Transverse colon (tissue), 4 donors: Measurements from ENCODE around the gene TMEM225.

Source experiments
- POLR2AphosphoS5 ChIP-seq, 3 donors: sonication (generic); formaldehyde crosslinking; IDR thresholded peaks; one replicate each; pipeline ENCODE4 v1.6.1; 2016; ENCODE audit warnings: antibody characterized with exemption in 3 of 3
- TF ChIP-seq, protein P1 (sequence below), 5 experiments: fragments of 200-600 bp in 3 of 5; fragments of 450-650 bp in 2 of 5; sonication (generic) in 3 of 5; IDR thresholded peaks; 1 replicate in 2 of 5; 2 replicates in 3 of 5; pipeline ENCODE4 v1.5.1; 2016 to 2017; ENCODE audit warnings: antibody characterized with exemption in 5 of 5, inconsistent platforms in 3 of 5, mild to moderate bottlenecking in 2 of 5, moderate library complexity in 1 of 5

DNA sequence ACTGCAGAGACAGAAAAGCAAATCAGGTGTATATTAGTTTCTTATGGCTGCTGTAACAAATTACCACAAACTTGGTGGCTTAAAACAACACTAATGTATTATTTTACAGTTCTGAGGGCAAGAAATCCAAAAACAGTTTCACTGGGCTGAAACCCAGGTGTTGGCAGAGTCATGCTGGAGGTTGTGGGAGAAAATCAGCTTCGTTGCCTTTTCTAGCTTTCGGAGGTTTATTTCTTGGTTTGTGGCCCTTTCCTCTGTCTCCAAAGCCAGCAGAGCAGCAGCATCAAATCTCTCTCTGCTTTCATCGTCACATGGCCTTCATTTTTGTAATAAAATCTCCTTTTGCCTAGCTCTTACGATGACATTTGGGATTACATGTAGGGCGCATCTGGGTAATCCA lies 46.3 kb downstream of the TMEM225 start:
- TF ChIP-seq, protein P1, sequence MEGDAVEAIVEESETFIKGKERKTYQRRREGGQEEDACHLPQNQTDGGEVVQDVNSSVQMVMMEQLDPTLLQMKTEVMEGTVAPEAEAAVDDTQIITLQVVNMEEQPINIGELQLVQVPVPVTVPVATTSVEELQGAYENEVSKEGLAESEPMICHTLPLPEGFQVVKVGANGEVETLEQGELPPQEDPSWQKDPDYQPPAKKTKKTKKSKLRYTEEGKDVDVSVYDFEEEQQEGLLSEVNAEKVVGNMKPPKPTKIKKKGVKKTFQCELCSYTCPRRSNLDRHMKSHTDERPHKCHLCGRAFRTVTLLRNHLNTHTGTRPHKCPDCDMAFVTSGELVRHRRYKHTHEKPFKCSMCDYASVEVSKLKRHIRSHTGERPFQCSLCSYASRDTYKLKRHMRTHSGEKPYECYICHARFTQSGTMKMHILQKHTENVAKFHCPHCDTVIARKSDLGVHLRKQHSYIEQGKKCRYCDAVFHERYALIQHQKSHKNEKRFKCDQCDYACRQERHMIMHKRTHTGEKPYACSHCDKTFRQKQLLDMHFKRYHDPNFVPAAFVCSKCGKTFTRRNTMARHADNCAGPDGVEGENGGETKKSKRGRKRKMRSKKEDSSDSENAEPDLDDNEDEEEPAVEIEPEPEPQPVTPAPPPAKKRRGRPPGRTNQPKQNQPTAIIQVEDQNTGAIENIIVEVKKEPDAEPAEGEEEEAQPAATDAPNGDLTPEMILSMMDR (IDR thresholded peaks at IDR 0.05): no peak
- no peak for TF ChIP-seq POLR2AphosphoS5 (IDR thresholded peaks at IDR 0.05)
